ENCODE measurements around the gene RAX.

RAX gene

DNA sequence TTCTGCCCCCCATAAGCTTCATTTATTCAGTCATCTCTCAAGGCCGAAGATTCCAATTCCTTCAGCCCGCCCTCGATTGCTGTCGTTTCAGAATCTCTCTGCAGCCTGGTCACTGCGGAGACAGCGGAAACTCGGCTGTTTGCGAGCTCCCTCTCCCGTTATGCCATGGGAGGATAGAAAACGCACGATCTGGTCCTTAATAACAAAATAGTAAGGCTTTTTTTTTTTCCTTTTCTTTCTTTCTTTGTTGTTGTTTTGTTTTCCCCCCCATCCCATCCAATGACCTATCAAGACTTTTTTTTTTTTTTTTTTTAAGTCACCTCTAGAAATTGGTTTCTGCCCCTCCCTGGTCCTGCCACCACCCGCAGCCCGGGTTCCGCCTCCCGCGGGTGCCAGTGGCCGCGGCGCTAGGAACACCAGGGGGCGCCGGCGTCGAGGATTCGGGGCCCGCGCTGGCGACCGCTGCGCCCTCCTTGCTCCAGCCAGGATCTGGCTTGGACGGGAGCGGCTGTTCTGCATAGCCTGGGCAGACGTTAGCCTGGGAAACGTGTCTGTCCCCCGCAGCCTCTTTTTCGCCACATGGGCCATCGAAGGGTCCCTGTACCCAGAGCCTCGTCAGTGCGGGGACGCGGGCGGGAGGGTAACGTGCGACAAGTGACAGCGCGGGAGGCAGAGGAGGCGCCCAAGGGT is 35.1 kb upstream of the RAX start:
- Histone ChIP-seq H3K36me3 (ENCODE audit: control insufficient read depth, insufficient read depth, low read length) (no peaks in the 10 kb centered on the region), H3K27ac (no peak overlapping the region), H3K4me3 (ENCODE audit: low read depth, low read length) (no peak overlapping the region), H3K79me2 (no peaks in the 10 kb centered on the region), H3K9ac (no peak overlapping the region), H3K27me3 (ENCODE audit: control insufficient read depth, insufficient read depth, low read length) (no peaks in the 10 kb centered on the region), H3K9me3 (ENCODE audit: control insufficient read depth, low read length) (no peaks in the 10 kb centered on the region), H3K4me1 (no peaks in the 10 kb centered on the region), H3K4me2 (ENCODE audit: low read length) (peak overlapping the region; percentile 60), H2AFZ (peak overlapping the region; percentile 69)
- TF ChIP-seq, protein P1, sequence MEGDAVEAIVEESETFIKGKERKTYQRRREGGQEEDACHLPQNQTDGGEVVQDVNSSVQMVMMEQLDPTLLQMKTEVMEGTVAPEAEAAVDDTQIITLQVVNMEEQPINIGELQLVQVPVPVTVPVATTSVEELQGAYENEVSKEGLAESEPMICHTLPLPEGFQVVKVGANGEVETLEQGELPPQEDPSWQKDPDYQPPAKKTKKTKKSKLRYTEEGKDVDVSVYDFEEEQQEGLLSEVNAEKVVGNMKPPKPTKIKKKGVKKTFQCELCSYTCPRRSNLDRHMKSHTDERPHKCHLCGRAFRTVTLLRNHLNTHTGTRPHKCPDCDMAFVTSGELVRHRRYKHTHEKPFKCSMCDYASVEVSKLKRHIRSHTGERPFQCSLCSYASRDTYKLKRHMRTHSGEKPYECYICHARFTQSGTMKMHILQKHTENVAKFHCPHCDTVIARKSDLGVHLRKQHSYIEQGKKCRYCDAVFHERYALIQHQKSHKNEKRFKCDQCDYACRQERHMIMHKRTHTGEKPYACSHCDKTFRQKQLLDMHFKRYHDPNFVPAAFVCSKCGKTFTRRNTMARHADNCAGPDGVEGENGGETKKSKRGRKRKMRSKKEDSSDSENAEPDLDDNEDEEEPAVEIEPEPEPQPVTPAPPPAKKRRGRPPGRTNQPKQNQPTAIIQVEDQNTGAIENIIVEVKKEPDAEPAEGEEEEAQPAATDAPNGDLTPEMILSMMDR (IDR thresholded peaks at IDR 0.05) = peak; percentile 86

GRCh38 chr18:59306640-59307039 is 33.4 kb upstream of the RAX start:
- H3K4me1 ChIP-seq = no peaks in the 10 kb centered on the region

DNA sequence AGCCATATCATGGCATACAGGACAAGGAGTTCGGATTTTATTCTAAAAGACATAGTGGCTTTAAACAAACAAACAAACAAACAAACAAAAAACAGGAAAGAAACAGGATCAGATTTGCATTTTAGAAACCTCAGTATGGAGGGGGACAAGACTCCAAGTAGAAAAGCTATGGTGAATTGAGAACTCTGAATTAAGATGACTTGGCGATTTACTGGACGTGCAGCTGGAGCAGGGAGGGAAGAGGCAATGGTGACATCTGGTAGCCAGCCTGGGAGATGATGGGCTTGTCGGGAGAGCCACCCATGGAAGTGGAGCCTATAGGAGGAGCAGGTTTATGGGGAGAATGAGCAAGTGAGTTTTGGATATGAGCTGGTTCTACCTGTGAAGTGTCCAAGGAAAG is 32.0 kb upstream of the RAX start:
- no peaks in the 10 kb centered on the region for H3K9me3 ChIP-seq (ENCODE audit: control insufficient read depth, low read length)
- H3K4me3 ChIP-seq (ENCODE audit: low read depth, low read length) = no peak overlapping the region
- no peaks in the 10 kb centered on the region for H3K4me1 ChIP-seq
- no peaks in the 10 kb centered on the region for H3K36me3 ChIP-seq (ENCODE audit: control insufficient read depth, insufficient read depth, low read length)
- no peak overlapping the region for H2AFZ ChIP-seq
- H3K9ac ChIP-seq = no peak overlapping the region
- no peaks in the 10 kb centered on the region for H3K27me3 ChIP-seq (ENCODE audit: control insufficient read depth, insufficient read depth, low read length)
- TF ChIP-seq, protein P1 (IDR thresholded peaks at IDR 0.05) = no peak
- no peak overlapping the region for H3K27ac ChIP-seq
- H3K4me2 ChIP-seq (ENCODE audit: low read length) = no peak overlapping the region
- H3K79me2 ChIP-seq = no peaks in the 10 kb centered on the region

More at GRCh38 chr18:59306640-59307039, 33.4 kb upstream of the RAX start:
- TF ChIP-seq, protein P1 (IDR thresholded peaks at IDR 0.05) = no peak
- no peak overlapping the region for H3K4me3 ChIP-seq (ENCODE audit: low read depth, low read length)
- no peak overlapping the region for H3K27ac ChIP-seq
- H3K79me2 ChIP-seq = no peaks in the 10 kb centered on the region
- H2AFZ ChIP-seq = no peak overlapping the region
- no peaks in the 10 kb centered on the region for H3K9me3 ChIP-seq (ENCODE audit: control insufficient read depth, low read length)
- H3K9ac ChIP-seq = no peak overlapping the region
- no peaks in the 10 kb centered on the region for H3K27me3 ChIP-seq (ENCODE audit: control insufficient read depth, insufficient read depth, low read length)
- no peak overlapping the region for H3K4me2 ChIP-seq (ENCODE audit: low read length)
- H3K36me3 ChIP-seq (ENCODE audit: control insufficient read depth, insufficient read depth, low read length) = no peaks in the 10 kb centered on the region

GRCh38 chr18:59303656-59304195 is 30.5 kb upstream of the RAX start:
- Histone ChIP-seq H3K27me3 (ENCODE audit: control insufficient read depth, insufficient read depth, low read length) (no peaks in the 10 kb centered on the region), H3K9ac (no peak overlapping the region), H3K9me3 (ENCODE audit: control insufficient read depth, low read length) (no peaks in the 10 kb centered on the region), H3K36me3 (ENCODE audit: control insufficient read depth, insufficient read depth, low read length) (no peaks in the 10 kb centered on the region), H2AFZ (no peak overlapping the region), H3K4me3 (ENCODE audit: low read depth, low read length) (no peak overlapping the region), H3K4me1 (no peaks in the 10 kb centered on the region), H3K4me2 (ENCODE audit: low read length) (no peak overlapping the region), H3K79me2 (no peaks in the 10 kb centered on the region), H3K27ac (no peak overlapping the region)
- TF ChIP-seq, protein P1 (IDR thresholded peaks at IDR 0.05) = no peak

DNA sequence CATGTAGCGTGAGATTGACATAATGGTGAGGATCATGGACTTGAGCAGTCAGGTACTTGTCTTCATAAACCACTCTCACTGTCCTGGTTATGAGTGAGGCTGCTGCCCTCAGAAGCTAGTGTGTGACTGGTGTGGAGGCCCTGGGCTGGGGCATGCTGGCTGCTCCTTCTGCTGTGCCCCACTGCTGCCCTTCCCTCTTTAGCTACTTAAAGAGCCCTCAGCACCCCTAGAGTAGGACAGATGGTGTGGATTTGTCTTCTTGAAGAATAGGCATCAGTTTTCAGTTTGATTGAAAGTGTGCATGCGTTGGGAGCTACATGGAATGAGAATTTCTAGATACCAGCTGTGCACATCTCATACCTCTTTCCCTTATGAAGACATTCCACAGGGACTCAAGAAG is 29.8 kb upstream of the RAX start:
- H2AFZ ChIP-seq = no peak overlapping the region
- H3K36me3 ChIP-seq (ENCODE audit: control insufficient read depth, insufficient read depth, low read length) = no peaks in the 10 kb centered on the region
- H3K27ac ChIP-seq = no peak overlapping the region
- TF ChIP-seq, protein P1 (IDR thresholded peaks at IDR 0.05) = no peak
- no peak overlapping the region for H3K4me3 ChIP-seq (ENCODE audit: low read depth, low read length)
- no peak overlapping the region for H3K9ac ChIP-seq
- H3K9me3 ChIP-seq (ENCODE audit: control insufficient read depth, low read length) = no peaks in the 10 kb centered on the region
- H3K4me2 ChIP-seq (ENCODE audit: low read length) = no peak overlapping the region
- H3K4me1 ChIP-seq = no peaks in the 10 kb centered on the region
- H3K79me2 ChIP-seq = no peaks in the 10 kb centered on the region
- H3K27me3 ChIP-seq (ENCODE audit: control insufficient read depth, insufficient read depth, low read length) = no peaks in the 10 kb centered on the region
